Memory B cell (primary cell): Measurements from ENCODE around the gene MCU.

Source experiments
- ATAC-seq: fragments of 150-1000 bp; cut with Tn5 transposase; 2 replicates; pipeline ENCODE4 v1.10.0; 2021; ENCODE audit warnings: low read depth, mild to moderate bottlenecking, moderate library complexity
- DNase-seq, 2 donors: peaks; one replicate each; pipeline ENCODE4 v3.0.0; 2022; ENCODE audit warnings: low spot score in 2 of 2
- H3K27ac Mint-ChIP-seq: one replicate; pipeline ENCODE4 v1.8.0; 2022; ENCODE audit warnings: mild to moderate bottlenecking, moderate library complexity, mixed read lengths
- H3K27me3 Mint-ChIP-seq: one replicate; pipeline ENCODE4 v1.8.0; 2022; ENCODE audit warnings: mixed read lengths
- H3K36me3 Mint-ChIP-seq: one replicate; pipeline ENCODE4 v1.8.0; 2022; ENCODE audit warnings: mild to moderate bottlenecking, mixed read lengths
- H3K4me1 Mint-ChIP-seq: one replicate; pipeline ENCODE4 v1.8.0; 2022; ENCODE audit warnings: mixed read lengths
- H3K4me3 Mint-ChIP-seq: one replicate; pipeline ENCODE4 v1.8.0; 2022; ENCODE audit warnings: mild to moderate bottlenecking, moderate library complexity, mixed read lengths
- H3K9me3 Mint-ChIP-seq: one replicate; pipeline ENCODE4 v1.8.0; 2022; ENCODE audit warnings: mixed read lengths

MCU gene

DNA sequence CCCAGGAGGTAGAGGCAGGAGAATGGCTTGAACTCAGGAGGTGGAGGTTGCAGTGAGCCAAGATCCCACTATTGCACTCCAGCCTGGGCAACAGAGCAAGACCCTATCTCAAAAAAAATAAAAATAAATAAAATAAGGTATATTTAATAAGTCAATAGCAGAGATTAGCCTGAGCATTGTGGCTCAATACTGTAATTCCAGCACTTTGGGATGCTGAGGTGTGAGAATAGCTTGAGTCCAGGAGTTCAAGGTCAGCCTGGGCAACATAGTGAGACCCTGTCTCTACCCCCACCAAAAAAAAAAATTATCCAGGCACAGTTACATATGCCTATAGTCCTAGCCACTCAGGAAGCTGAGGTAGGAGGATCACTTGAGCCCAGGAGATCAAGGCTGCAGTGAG is 163.2 kb downstream of the MCU start:
- Mint-ChIP-seq H3K4me1 (no peaks in the 10 kb centered on the region), H3K36me3 (peaks cover 17% of the 10 kb centered on the region), H3K27ac (no peak overlapping the region), H3K4me3 (no peak overlapping the region), H3K27me3 (no peaks in the 10 kb centered on the region), H3K9me3 (peaks cover 4% of the 10 kb centered on the region)
- DNase-seq (no peak), ATAC-seq (no peak)

DNA sequence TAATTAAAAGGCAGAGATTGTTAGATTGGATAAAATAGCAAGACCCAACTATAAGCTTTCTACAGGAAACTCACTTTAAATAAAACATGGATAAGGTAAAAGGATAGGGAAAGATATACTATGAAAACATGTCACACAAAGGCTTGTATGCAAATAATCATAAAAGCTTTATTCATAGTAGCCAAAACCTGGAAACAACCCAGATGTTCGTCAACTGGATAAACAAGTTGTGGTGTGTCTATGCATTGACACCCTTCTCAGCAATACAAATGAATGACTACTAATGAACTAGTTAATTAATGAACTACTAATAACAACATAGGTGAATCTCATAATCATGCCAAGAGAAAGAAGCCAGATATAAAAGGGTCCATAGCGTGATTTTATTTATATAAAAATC is 163.8 kb downstream of the MCU start:
- no peaks in the 10 kb centered on the region for H3K27me3 Mint-ChIP-seq
- peaks cover 2% of the 10 kb centered on the region for H3K9me3 Mint-ChIP-seq
- ATAC-seq (no peak), DNase-seq (no peak)
- no peak overlapping the region for H3K4me3 Mint-ChIP-seq
- H3K27ac Mint-ChIP-seq = no peak overlapping the region
- no peaks in the 10 kb centered on the region for H3K4me1 Mint-ChIP-seq
- H3K36me3 Mint-ChIP-seq = peaks cover 15% of the 10 kb centered on the region

- no peak overlapping the region for H3K27ac Mint-ChIP-seq
- H3K4me3 Mint-ChIP-seq = no peak overlapping the region
- DNase-seq = no peak
- no peaks in the 10 kb centered on the region for H3K4me1 Mint-ChIP-seq
- H3K36me3 Mint-ChIP-seq = peaks cover 7% of the 10 kb centered on the region
- ATAC-seq = no peak
- H3K27me3 Mint-ChIP-seq = no peaks in the 10 kb centered on the region
- H3K9me3 Mint-ChIP-seq = no peaks in the 10 kb centered on the region
Observed at GRCh38 chr10:72858067-72858466, 166.1 kb downstream of the MCU start.

DNA sequence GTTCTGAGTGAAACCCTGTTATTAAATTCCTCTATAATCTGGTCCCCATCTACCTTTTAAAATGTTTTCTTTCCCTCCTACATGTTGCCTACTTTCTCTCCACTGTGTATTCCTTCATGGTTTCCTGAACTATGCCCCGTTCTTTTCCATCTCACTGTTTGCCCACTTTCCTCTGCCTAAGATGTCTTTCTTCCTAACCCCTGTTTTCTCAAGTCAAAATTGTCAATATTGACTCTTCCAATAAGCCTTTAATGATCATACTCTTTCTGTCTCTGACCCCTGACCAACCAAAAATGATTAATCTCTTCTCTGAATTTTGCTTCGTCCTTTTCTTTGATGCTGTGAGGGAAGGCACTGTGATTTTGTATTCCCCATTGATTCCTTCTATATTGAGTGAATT is 171.0 kb downstream of the MCU start:
- Mint-ChIP-seq H3K4me3 (no peak overlapping the region), H3K9me3 (no peaks in the 10 kb centered on the region), H3K27ac (no peak overlapping the region), H3K36me3 (peaks cover 12% of the 10 kb centered on the region), H3K27me3 (no peaks in the 10 kb centered on the region), H3K4me1 (no peaks in the 10 kb centered on the region)
- DNase-seq (no peak), ATAC-seq (no peak)

DNA sequence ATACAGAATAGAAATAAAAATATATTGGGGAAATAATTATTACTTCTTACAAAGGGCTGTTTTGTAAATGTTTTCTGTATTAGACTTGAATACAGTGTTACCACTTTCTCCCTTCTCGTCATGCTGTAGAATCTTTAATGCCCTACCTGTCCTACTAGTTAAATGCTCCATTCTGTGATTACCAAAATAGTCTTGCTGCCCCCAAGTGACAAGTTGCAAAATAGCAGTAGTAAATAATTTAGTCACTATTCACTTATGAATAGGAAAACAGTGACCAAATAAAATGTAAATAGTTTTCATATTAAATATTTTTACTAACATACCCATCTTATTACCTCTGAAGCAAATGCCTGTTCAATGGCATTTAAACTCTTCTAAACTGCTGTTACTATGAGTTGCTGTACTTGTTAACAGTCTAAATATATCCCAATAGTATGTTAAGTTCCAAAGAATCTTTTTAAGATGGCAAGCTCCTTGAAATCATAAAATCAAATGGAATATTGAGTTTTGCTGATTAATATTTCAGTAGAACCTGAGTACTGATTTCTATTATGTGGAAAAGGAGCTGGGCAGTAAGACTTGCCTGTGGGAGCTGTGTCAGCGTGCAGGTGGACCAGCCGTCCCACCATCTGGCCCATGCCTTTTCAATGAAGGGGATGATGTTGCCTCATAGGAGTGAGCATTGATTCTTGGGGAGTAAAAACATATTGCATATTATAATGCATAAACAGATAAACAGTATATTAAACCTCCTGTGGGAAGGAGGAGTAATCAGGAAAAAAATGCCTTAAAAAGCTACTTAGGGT is 183.5 kb downstream of the MCU start:
- ATAC-seq = no peak
- Mint-ChIP-seq H3K9me3 (peaks cover 2% of the 10 kb centered on the region), H3K4me1 (peaks cover 5% of the 10 kb centered on the region), H3K27ac (no peak overlapping the region), H3K36me3 (peaks cover 15% of the 10 kb centered on the region), H3K27me3 (no peaks in the 10 kb centered on the region), H3K4me3 (no peak overlapping the region)
- peak in 1 of 2 donors; percentile 3 for DNase-seq

DNA sequence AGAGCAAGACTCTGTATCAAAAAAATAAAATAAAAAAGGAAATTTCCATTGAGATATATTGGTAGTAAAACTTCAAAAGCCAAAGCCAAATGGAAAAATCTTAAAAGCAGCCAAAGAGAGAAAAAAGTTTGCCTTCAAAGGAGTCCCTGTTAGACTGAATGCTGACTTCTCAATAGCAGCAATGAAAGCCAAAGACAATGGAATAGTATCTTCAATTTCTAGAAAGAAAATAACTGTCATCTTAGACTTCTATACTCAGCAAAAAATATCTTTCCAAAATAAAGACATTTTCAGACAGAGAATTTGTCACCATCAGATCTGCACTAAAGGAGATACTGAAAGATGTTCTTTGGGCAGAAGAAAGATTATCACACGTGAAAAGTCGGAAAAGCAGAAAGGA is 187.3 kb downstream of the MCU start:
- H3K9me3 Mint-ChIP-seq = peaks cover 7% of the 10 kb centered on the region
- no peaks in the 10 kb centered on the region for H3K27me3 Mint-ChIP-seq
- no peak for DNase-seq
- peaks cover 35% of the 10 kb centered on the region for H3K36me3 Mint-ChIP-seq
- H3K4me1 Mint-ChIP-seq = peaks cover 5% of the 10 kb centered on the region
- H3K4me3 Mint-ChIP-seq = no peak overlapping the region
- H3K27ac Mint-ChIP-seq = no peak overlapping the region
- no peak for ATAC-seq

DNA sequence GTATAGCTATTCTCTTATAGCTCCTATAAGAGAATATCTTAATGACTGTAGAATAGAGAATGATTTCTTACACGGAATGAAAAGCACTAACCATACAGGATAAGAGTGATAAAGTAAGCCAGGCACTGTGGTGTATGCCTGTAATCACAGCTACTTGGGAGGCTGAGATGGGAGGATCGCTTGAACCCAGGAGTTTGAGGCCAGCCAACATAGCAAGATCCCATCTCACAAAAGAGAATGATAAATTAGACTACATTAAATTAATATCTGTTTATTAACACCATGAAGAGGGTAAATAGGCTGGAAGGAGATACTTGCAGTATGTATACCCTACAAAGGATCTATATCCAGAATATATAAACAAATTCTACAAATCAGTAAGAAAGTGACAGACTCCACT is 189.3 kb downstream of the MCU start:
- DNase-seq = no peak
- Mint-ChIP-seq H3K4me1 (peaks cover 4% of the 10 kb centered on the region), H3K36me3 (peaks cover 44% of the 10 kb centered on the region), H3K9me3 (peaks cover 7% of the 10 kb centered on the region), H3K27me3 (no peaks in the 10 kb centered on the region), H3K4me3 (no peak overlapping the region), H3K27ac (no peak overlapping the region)
- no peak for ATAC-seq

- Mint-ChIP-seq H3K4me1 (peaks cover 6% of the 10 kb centered on the region), H3K36me3 (peaks cover 44% of the 10 kb centered on the region), H3K27ac (no peak overlapping the region), H3K4me3 (no peak overlapping the region), H3K27me3 (no peaks in the 10 kb centered on the region), H3K9me3 (peaks cover 7% of the 10 kb centered on the region)
- ATAC-seq (no peak), DNase-seq (no peak)
Observed at GRCh38 chr10:72883861-72884260, 191.9 kb downstream of the MCU start.

DNA sequence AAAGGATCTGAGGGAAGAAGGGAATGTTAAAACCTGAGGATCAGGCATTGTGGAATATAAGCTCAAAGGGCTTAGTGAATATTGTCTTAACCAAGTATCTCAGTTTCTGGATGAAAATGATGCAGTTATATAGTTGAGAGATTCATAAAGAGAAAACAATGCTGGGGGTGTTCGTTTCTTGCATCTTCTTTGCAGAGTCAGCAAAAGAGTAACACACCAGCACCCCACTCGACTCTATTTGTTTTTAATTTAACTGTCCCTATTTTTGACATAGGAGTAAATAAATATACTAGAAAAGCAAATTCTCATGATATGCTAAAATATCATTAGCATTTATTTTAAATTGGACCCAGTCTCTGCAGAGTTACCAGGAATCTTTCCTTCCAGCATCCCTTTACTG is 194.0 kb downstream of the MCU start:
- DNase-seq = no peak
- peaks cover 6% of the 10 kb centered on the region for H3K4me1 Mint-ChIP-seq
- ATAC-seq = no peak
- H3K27ac Mint-ChIP-seq = no peak overlapping the region
- H3K27me3 Mint-ChIP-seq = peaks cover 3% of the 10 kb centered on the region
- H3K36me3 Mint-ChIP-seq = peaks cover 40% of the 10 kb centered on the region
- peaks cover 4% of the 10 kb centered on the region for H3K9me3 Mint-ChIP-seq
- no peak overlapping the region for H3K4me3 Mint-ChIP-seq

DNA sequence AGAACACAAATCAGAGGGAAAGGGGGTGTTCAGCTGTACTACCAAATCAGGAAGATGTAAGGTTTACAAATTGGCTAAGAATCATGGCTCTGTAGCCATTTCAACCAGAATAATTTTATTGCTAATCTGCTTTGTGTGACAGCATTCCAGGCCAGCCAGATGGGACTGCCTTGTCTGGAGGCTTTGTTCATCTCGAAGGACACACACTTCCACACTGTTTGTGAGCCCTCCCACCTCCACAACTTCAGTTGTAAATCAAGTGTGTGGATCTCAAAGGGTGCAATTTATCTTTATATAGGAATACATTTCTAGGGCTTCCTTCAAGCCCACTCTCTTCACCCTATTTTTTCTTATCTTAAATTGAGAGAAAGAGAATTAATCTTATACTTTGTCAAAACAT is 194.7 kb downstream of the MCU start:
- H3K4me1 Mint-ChIP-seq = peaks cover 6% of the 10 kb centered on the region
- ATAC-seq (no peak), DNase-seq (no peak)
- H3K4me3 Mint-ChIP-seq = no peak overlapping the region
- no peak overlapping the region for H3K27ac Mint-ChIP-seq
- H3K27me3 Mint-ChIP-seq = peaks cover 4% of the 10 kb centered on the region
- H3K9me3 Mint-ChIP-seq = peaks cover 4% of the 10 kb centered on the region
- H3K36me3 Mint-ChIP-seq = peaks cover 36% of the 10 kb centered on the region

DNA sequence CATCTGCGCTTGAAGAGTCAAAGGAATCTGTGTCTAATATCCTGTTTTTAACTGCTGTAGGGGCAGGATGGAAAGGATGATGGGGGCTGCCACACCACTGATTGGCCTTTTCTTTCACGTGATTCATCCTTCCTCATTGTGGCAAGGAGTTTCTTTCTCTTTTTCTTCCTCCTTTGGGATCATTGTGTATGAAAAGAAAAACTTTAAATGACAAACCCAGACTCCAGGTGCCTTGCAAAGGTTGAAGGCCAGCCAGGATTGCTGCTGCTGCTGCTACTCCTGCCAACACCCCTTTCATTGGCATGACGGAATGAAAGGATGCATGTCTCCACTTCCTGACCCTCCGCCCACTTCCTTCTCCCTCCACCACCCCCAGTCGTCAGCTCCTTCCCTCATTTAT is 195.1 kb downstream of the MCU start:
- no peak for DNase-seq
- H3K9me3 Mint-ChIP-seq = peaks cover 4% of the 10 kb centered on the region

DNA sequence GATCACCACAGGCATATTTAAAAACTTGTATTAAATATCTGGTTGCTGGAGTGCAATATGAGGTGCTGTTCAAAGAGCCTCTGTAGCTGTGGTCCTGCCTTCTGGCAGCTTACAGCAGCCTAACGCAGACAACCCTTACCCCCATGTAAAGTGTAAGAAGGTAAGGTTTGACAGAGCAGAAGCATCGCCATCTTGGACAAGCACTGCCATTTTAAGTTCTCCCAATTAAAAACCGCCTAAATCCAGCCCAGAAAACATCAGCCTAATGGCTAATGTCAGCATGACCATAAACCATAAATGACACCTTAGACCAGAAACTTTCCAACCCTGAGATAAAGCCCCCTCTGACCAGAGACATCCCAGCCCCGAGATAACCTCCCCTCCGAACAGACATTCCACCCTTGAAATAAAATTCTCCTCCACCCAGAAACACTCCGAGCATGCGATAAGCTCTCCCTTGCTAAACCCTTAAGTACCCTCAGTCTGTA is 196.3 kb downstream of the MCU start:
- DNase-seq = no peak
- H3K27me3 Mint-ChIP-seq = peaks cover 4% of the 10 kb centered on the region
- no peak overlapping the region for H3K27ac Mint-ChIP-seq
- H3K36me3 Mint-ChIP-seq = peaks cover 24% of the 10 kb centered on the region
- H3K9me3 Mint-ChIP-seq = no peaks in the 10 kb centered on the region
- ATAC-seq = no peak
- no peak overlapping the region for H3K4me3 Mint-ChIP-seq
- peaks cover 6% of the 10 kb centered on the region for H3K4me1 Mint-ChIP-seq

More for the DNA sequence above, 195.1 kb downstream of the MCU start:
- peaks cover 6% of the 10 kb centered on the region for H3K4me1 Mint-ChIP-seq
- peaks cover 33% of the 10 kb centered on the region for H3K36me3 Mint-ChIP-seq
- no peak for ATAC-seq
- H3K27me3 Mint-ChIP-seq = peaks cover 4% of the 10 kb centered on the region
- H3K4me3 Mint-ChIP-seq = no peak overlapping the region
- no peak overlapping the region for H3K27ac Mint-ChIP-seq

DNA sequence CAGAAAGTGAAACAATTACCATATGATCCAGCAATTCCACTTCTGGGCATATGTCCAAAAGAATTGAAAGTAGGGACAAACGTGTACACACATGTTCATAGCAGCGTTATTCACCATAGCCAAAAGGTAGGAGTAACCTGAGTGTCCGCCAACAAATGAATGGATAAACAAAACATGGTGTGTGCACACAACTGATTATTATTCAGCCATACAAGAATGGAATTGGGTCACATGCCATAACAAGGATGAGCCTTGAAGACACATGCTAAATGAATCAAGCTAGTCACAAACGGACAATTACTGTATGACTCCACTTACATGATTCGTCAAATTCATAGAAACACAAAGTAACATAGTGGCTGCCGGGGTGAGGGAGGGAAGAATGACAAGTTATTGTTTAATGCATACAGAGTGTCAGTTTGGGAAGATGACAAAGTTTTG is 197.5 kb downstream of the MCU start:
- Mint-ChIP-seq H3K9me3 (no peaks in the 10 kb centered on the region), H3K4me3 (no peak overlapping the region), H3K36me3 (peaks cover 18% of the 10 kb centered on the region), H3K27me3 (peaks cover 4% of the 10 kb centered on the region), H3K4me1 (peaks cover 6% of the 10 kb centered on the region), H3K27ac (no peak overlapping the region)
- DNase-seq = no peak
- no peak for ATAC-seq

- Mint-ChIP-seq H3K36me3 (peaks cover 15% of the 10 kb centered on the region), H3K4me1 (peaks cover 6% of the 10 kb centered on the region), H3K27ac (no peak overlapping the region), H3K4me3 (no peak overlapping the region), H3K27me3 (peaks cover 5% of the 10 kb centered on the region), H3K9me3 (no peaks in the 10 kb centered on the region)
- DNase-seq = no peak
- ATAC-seq = no peak
Observed at GRCh38 chr10:72890086-72890485, 198.1 kb downstream of the MCU start.
